ENCODE data around the gene PDE1C. TPM values are rescaled to one million over a fixed set of nuclear protein-coding genes. Genes with fewer than 3 reads are reported as not detected.
A peak's percentile ranks its signal among the peaks of the same experiment; 100 is the strongest.

PDE1C gene
- total RNA-seq, 1 experiment from 2014 or later: not detected

DNA sequence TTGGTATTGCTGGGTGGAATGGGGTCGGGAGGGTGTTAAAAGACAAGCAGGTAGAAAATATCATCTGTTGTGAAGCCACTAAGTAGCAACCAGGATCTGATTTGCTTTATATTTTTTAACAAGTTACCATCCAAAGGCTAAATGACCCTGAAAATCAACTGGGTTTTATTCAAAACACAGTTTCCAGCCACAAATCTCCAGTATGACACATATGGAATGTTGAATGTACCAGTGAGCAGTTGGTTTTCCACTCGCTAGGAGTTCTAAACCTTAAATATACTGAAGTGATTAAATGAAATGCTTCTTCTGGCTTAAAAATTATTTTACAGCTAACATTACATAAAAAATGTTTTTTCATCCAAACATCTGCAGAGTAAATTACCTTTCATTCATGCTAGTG, 112.5 kb downstream of the PDE1C start:
- TF ChIP-seq EZH2 (IDR thresholded peaks at IDR 0.05; ENCODE audit: borderline replicate concordance, low read depth, low read length, poor library complexity, severe bottlenecking): no peak
- TF ChIP-seq, protein P1, sequence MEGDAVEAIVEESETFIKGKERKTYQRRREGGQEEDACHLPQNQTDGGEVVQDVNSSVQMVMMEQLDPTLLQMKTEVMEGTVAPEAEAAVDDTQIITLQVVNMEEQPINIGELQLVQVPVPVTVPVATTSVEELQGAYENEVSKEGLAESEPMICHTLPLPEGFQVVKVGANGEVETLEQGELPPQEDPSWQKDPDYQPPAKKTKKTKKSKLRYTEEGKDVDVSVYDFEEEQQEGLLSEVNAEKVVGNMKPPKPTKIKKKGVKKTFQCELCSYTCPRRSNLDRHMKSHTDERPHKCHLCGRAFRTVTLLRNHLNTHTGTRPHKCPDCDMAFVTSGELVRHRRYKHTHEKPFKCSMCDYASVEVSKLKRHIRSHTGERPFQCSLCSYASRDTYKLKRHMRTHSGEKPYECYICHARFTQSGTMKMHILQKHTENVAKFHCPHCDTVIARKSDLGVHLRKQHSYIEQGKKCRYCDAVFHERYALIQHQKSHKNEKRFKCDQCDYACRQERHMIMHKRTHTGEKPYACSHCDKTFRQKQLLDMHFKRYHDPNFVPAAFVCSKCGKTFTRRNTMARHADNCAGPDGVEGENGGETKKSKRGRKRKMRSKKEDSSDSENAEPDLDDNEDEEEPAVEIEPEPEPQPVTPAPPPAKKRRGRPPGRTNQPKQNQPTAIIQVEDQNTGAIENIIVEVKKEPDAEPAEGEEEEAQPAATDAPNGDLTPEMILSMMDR (conservative IDR thresholded peaks at IDR 0.05; ENCODE audit: low read depth, low read length): no peak
- intact Hi-C loops (cut with micrococcal nuclease; ENCODE audit: unreplicated experiment): no loop called here
- DNase-seq (ENCODE audit: low spot score): no peak
- BruUV-seq (replicated peaks): no TSS peak
- H3K4me1 ChIP-seq (ENCODE audit: insufficient read depth, low read length, poor library complexity, severe bottlenecking): no peaks in the 10 kb centered on the region
- ChIA-PET POLR2A (ENCODE audit: low non-redundant PET) (no interaction called here), CTCF (no interaction called here)
- no peaks in the 10 kb centered on the region for H3K36me3 ChIP-seq (ENCODE audit: insufficient read depth, low read length, poor library complexity, severe bottlenecking)
- H3K27me3 ChIP-seq (replicated peaks; ENCODE audit: insufficient read depth, low read depth, low read length, poor library complexity): no peaks in the 10 kb centered on the region
- H3K9me3 ChIP-seq (ENCODE audit: low read depth, low read length, poor library complexity, severe bottlenecking): no peaks in the 10 kb centered on the region
- H3K4me3 ChIP-seq (ENCODE audit: low read depth, low read length, poor library complexity, severe bottlenecking): no peak overlapping the region
- H3K27ac ChIP-seq (ENCODE audit: low read depth, low read length, poor library complexity, severe bottlenecking): no peak overlapping the region

DNA sequence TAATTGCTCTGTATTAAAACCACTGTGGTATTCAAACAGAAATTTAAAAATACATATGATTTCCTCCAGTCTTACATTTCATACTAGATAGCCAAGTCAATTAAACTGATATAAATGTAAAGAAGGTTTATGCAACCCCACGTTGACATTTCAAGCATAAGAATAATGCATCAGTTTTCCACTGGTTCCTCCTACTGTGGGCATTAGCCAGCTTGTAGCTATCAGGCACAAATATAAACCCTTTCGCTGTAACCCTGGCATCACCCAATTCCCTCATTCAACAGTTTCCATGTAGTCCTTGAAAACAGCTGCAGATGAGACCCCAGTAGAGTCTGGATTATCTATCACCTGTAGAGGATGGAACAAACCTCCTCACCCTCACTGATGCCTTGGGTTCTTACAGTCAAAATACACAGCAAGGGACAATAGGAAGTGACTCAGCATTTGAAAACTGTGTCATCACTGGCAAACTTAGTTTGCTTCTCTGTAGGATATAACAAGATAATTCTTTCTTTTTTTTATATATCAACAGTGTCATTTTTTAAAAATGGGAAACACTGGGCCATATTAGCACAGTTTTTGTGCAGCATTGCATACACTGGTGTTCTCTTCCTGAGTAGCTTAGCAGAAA, 113.0 kb downstream of the PDE1C start:
- no peak overlapping the region for H3K27ac ChIP-seq (ENCODE audit: low read depth, low read length, poor library complexity, severe bottlenecking)
- no peaks in the 10 kb centered on the region for H3K9me3 ChIP-seq (ENCODE audit: low read depth, low read length, poor library complexity, severe bottlenecking)
- POLR2A ChIA-PET (ENCODE audit: low non-redundant PET): no interaction called here
- H3K27me3 ChIP-seq (replicated peaks; ENCODE audit: insufficient read depth, low read depth, low read length, poor library complexity): no peaks in the 10 kb centered on the region
- CTCF ChIA-PET: no interaction called here
- no TSS peak for BruUV-seq (replicated peaks)
- no peaks in the 10 kb centered on the region for H3K4me1 ChIP-seq (ENCODE audit: insufficient read depth, low read length, poor library complexity, severe bottlenecking)
- TF ChIP-seq, protein P1 (conservative IDR thresholded peaks at IDR 0.05; ENCODE audit: low read depth, low read length): no peak
- TF ChIP-seq EZH2 (IDR thresholded peaks at IDR 0.05; ENCODE audit: borderline replicate concordance, low read depth, low read length, poor library complexity, severe bottlenecking): no peak
- intact Hi-C loops (cut with micrococcal nuclease; ENCODE audit: unreplicated experiment): no loop called here
- DNase-seq (ENCODE audit: low spot score): peak; percentile 7
- no peak overlapping the region for H3K4me3 ChIP-seq (ENCODE audit: low read depth, low read length, poor library complexity, severe bottlenecking)
- H3K36me3 ChIP-seq (ENCODE audit: insufficient read depth, low read length, poor library complexity, severe bottlenecking): no peaks in the 10 kb centered on the region

DNA sequence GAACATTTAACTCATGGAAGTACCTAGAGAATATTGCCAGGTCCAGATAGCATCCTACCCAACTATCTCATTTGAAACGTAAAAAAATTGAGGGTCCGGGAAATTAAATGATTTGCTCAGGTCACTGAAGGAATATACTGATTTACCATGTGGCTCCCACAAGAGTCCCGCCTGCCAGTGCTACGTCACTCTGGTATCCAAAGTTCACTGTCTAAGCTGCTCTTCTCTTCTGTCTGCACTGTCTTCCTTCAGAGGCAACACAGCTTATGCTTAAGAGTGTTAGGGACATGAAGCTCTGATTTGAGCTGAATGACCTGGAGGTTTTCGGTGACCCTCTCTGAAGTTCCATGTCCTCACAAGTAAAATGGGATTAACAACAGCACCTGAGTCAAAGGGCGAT, 114.6 kb downstream of the PDE1C start:
- Histone ChIP-seq H3K4me3 (ENCODE audit: low read depth, low read length, poor library complexity, severe bottlenecking) (no peak overlapping the region), H3K36me3 (ENCODE audit: insufficient read depth, low read length, poor library complexity, severe bottlenecking) (no peaks in the 10 kb centered on the region), H3K27ac (ENCODE audit: low read depth, low read length, poor library complexity, severe bottlenecking) (no peak overlapping the region), H3K9me3 (ENCODE audit: low read depth, low read length, poor library complexity, severe bottlenecking) (no peaks in the 10 kb centered on the region), H3K27me3 (replicated peaks; ENCODE audit: insufficient read depth, low read depth, low read length, poor library complexity) (no peaks in the 10 kb centered on the region), H3K4me1 (ENCODE audit: insufficient read depth, low read length, poor library complexity, severe bottlenecking) (no peaks in the 10 kb centered on the region)
- intact Hi-C loops (cut with micrococcal nuclease; ENCODE audit: unreplicated experiment): no loop called here
- ChIA-PET CTCF (no interaction called here), POLR2A (ENCODE audit: low non-redundant PET) (no interaction called here)
- no TSS peak for BruUV-seq (replicated peaks)
- TF ChIP-seq, protein P1 (conservative IDR thresholded peaks at IDR 0.05; ENCODE audit: low read depth, low read length): no peak
- no peak for TF ChIP-seq EZH2 (IDR thresholded peaks at IDR 0.05; ENCODE audit: borderline replicate concordance, low read depth, low read length, poor library complexity, severe bottlenecking)
- DNase-seq (ENCODE audit: low spot score): no peak

Data from A673 (cell line).